Epithelial cell of esophagus (primary cell): ENCODE data around the gene SYVN1.
A peak's percentile ranks its signal among the peaks of the same experiment; 100 is the strongest.

Experiments used
- DNase-seq: peaks from one replicate; pipeline ENCODE4 v3.0.0; 2010; ENCODE audit warnings: low read depth
- H3K4me3 ChIP-seq: 2 replicates; pipeline ENCODE4 v1.5.1; 2011; ENCODE audit warnings: mild to moderate bottlenecking, low read length, control low read depth
- CTCF ChIP-seq: IDR thresholded peaks from 2 replicates; pipeline ENCODE4 v1.5.1; 2011; ENCODE audit warnings: low read depth, mild to moderate bottlenecking, low read length, control low read depth, inconsistent platforms; ENCODE audit not compliant: insufficient read depth; ENCODE audit errors: missing control alignments

SYVN1 gene

GRCh38 chr11:65102142-65103095 is 31.9 kb downstream of the SYVN1 start:
- no peak for TF ChIP-seq CTCF
- DNase-seq: no peak
- H3K4me3 ChIP-seq: no peak overlapping the region

DNA sequence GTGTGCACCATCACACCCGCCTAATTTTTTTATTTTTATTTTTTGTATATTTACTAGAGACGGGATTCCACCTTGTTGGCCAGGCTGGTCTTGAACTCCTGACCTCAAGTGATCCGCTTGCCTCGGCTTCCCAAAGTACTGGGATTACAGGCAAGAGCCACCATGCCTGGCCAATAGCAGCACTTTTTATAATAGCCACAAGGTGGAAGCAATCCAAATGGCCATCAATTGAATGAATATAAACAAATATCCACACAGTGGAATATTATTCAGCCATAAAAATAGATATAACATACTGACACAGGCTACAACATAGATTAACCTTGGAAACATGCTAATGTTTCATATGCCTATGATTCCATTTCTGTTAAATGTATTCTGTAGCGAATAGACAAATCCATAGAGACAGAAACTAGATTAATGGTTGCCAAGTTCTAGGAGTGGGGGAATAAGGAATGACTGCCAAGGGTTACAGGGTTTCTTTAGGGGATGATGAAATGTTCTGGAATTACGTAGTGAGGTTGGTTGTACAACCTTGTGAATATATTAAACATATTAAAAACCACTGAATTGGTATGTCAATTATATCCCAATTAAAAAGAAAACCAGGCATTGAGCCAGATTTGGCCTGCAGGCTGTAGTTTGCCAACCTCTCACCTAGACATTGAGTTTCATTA is 33.5 kb downstream of the SYVN1 start:
- DNase-seq: no peak
- no peak for TF ChIP-seq CTCF
- no peak overlapping the region for H3K4me3 ChIP-seq

DNA sequence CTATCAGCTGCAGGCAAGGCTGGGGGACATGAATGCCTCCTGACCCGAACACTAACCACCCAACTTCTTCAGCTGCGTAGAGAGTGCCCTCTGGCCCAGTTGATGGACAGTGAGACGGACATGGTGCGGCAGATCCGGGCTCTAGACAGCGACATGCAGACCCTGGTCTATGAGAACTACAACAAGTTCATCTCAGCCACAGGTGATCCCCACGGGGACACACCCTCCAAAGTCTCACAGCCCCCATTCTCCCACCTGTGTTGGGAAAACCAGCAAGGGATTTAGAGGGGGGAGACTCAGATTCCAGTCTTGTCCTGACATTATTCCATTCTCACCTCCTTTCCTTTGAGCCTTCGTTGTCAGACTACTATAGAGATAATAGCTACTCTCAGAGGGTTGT is 37.4 kb downstream of the SYVN1 start:
- no peak for TF ChIP-seq CTCF
- DNase-seq: no peak
- peak overlapping the region; percentile 81 for H3K4me3 ChIP-seq

DNA sequence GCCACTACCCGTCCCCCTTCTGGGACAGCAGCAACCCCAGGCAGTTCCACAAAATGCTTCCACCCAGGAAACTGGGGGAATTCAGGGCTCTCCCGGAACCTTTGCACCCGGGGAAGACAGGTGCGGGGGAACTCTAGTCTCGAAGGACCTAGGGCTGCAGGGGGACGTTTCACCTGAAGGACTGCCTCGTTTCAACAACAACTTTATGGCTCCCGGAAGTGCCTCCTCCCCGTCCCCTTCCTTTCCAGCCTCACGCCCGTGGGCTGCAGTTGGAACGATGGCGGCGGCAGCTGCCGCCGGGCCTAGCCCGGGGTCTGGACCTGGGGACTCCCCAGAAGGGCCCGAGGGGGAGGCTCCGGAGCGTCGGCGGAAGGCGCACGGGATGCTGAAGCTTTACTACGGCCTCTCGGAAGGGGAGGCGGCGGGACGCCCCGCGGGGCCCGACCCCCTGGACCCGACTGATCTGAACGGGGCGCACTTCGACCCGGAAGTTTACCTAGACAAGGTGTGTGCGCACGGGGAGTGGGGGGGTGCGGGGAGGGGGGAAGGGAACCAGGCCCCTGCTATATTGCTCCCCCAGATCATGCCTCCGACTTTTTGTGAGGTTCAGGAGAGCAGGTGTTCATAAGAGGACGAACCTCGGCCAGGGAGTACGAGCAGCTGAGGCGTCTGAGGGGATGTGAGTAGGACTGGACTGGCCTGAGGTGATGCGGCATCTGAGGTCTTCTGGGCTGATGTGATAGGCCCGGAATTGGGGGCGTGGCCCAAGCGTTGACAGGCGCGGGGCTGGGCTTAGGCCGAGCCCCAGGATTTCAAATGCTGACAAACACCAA is 38.1 kb downstream of the SYVN1 start, which contains the start of gene VPS51:
Gene VPS51, plus strand, starts transcription at position 241 of the 833 bp plus-strand sequence. Its CDS starts 37 bp downstream, at position 278.
- no peak for TF ChIP-seq CTCF
- H3K4me3 ChIP-seq: peak within 1 kb of the TSS; percentile 81
- DNase-seq: peak; percentile 93

DNA sequence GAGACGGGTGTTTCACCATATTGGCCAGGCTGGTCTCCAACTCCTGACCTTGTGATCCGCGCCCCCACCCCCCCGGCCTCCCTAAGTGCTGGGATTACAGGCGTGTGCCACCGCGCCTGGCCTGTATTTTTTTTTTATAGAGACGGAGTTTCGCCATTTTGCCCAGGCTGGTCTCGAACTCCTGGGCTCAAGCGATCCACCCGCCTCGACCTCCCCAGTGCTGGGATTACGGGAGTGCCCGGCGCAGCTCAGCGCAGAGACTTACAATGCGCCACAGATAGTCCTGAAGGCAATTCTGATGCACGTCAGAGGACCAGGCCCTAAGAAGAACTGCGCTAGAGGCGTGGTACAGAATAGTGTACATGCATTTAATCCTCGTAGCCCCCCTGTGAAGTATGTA is 38.9 kb downstream of the SYVN1 start:
- H3K4me3 ChIP-seq: peak overlapping the region; percentile 81
- no peak for TF ChIP-seq CTCF

DNA sequence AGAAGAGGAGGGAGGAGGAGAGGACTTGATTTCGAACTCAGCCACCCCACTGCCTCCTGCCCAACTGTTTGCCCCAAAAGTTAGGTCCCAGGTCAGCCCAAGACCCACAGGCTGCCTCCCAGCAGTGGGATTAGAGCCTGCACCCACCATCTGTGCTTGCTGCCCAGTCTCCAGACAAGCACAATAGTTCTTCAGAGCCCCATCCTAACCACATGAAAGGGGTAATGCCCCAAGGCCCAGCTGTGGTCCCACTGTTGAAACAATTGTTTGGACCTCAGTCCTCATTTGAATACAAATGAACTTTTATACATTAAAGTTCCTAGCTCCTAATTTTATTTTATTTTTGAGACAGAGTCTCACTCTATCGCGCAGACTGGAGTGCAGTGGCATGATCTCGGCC is 43.7 kb downstream of the SYVN1 start:
- H3K4me3 ChIP-seq: no peak overlapping the region
- TF ChIP-seq CTCF: no peak
- DNase-seq: no peak

More for the DNA sequence above, 38.9 kb downstream of the SYVN1 start:
- DNase-seq: no peak
